Measurements from ENCODE around the gene CLDN17. TPM values are rescaled to one million over a fixed set of nuclear protein-coding genes. Genes with fewer than 3 reads are reported as not detected.

CLDN17 gene
- total RNA-seq, 1 experiment from 2014 or later, result not detected

- no peak within 1 kb of the TSS for H2BK120ac ChIP-seq (ENCODE audit: low read depth, low read length, poor library complexity, severe bottlenecking)
- Mint-ChIP-seq H3K36me3 (ENCODE audit: insufficient read depth in 1 of 3, low read depth in 3 of 3) (no peaks in the 10 kb centered on the region), H3K27me3 (ENCODE audit: low read depth) (no peaks in the 10 kb centered on the region), H3K27ac (no peak within 1 kb of the TSS), H3K9me3 (no peaks in the 10 kb centered on the region; a peak in 1 of 5 replicates), H3K4me1 (no peaks in the 10 kb centered on the region), H3K4me3 (no peak within 1 kb of the TSS)
- H3K9me3 ChIP-seq (ENCODE audit: control insufficient read depth, low read depth, low read length), result no peaks in the 10 kb centered on the region
- WGBS (ENCODE audit: extremely low coverage, insufficient read length, low lambda C conversion rate), result no CpG with 5 or more reads among the region's 5 CpGs
- no peak within 1 kb of the TSS for H3K18ac ChIP-seq (ENCODE audit: insufficient read length, low read depth, low read length)
- no peak within 1 kb of the TSS for H2AFZ ChIP-seq (ENCODE audit: low read length)
- no peaks in the 10 kb centered on the region for H3K23me2 ChIP-seq (ENCODE audit: insufficient read length, low read depth, low read length, poor library complexity, severe bottlenecking)
- no peak within 1 kb of the TSS for H2BK15ac ChIP-seq (ENCODE audit: low read depth, low read length)
- H4K20me1 ChIP-seq (ENCODE audit: control insufficient read depth, insufficient read depth, insufficient read length), result no peaks in the 10 kb centered on the region
- no peaks in the 10 kb centered on the region for H3K27me3 ChIP-seq (ENCODE audit: insufficient read depth, low read length)
- no peak within 1 kb of the TSS for H2BK5ac ChIP-seq (ENCODE audit: insufficient read length, low read length)
- H2BK20ac ChIP-seq (ENCODE audit: low read depth, low read length, poor library complexity, severe bottlenecking), result no peak within 1 kb of the TSS
- H3K79me2 ChIP-seq (ENCODE audit: insufficient read depth, low read length), result no peaks in the 10 kb centered on the region
- H3T11ph ChIP-seq (ENCODE audit: low read length), result no peak within 1 kb of the TSS
- DNase-seq, result no peak
- H4K5ac ChIP-seq (ENCODE audit: insufficient read length, low read depth, low read length), result no peak within 1 kb of the TSS
- H4K91ac ChIP-seq (ENCODE audit: insufficient read length, low read depth, low read length), result no peak within 1 kb of the TSS
- H3K4me2 ChIP-seq (ENCODE audit: insufficient read depth, insufficient read length, low read length), result no peak within 1 kb of the TSS
- H2AK5ac ChIP-seq (ENCODE audit: insufficient read length, low read length), result no peak within 1 kb of the TSS
- H3K4ac ChIP-seq (ENCODE audit: low read depth, low read length), result no peak within 1 kb of the TSS
- no peaks in the 10 kb centered on the region for H3K79me1 ChIP-seq (ENCODE audit: insufficient read depth, low read depth, low read length, poor library complexity, severe bottlenecking)
- H2BK12ac ChIP-seq (ENCODE audit: insufficient read length, low read depth, low read length), result no peak within 1 kb of the TSS
- H3K9ac ChIP-seq (ENCODE audit: extremely low read depth, insufficient read length, low read length), result no peak within 1 kb of the TSS
- TF ChIP-seq, protein P1, sequence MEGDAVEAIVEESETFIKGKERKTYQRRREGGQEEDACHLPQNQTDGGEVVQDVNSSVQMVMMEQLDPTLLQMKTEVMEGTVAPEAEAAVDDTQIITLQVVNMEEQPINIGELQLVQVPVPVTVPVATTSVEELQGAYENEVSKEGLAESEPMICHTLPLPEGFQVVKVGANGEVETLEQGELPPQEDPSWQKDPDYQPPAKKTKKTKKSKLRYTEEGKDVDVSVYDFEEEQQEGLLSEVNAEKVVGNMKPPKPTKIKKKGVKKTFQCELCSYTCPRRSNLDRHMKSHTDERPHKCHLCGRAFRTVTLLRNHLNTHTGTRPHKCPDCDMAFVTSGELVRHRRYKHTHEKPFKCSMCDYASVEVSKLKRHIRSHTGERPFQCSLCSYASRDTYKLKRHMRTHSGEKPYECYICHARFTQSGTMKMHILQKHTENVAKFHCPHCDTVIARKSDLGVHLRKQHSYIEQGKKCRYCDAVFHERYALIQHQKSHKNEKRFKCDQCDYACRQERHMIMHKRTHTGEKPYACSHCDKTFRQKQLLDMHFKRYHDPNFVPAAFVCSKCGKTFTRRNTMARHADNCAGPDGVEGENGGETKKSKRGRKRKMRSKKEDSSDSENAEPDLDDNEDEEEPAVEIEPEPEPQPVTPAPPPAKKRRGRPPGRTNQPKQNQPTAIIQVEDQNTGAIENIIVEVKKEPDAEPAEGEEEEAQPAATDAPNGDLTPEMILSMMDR (conservative IDR thresholded peaks at IDR 0.05), result no peak
- H3K27ac ChIP-seq (ENCODE audit: insufficient read length, low read depth, low read length), result no peak within 1 kb of the TSS
- H3K56ac ChIP-seq (ENCODE audit: insufficient read length, low read depth, low read length), result no peak within 1 kb of the TSS
- H3K14ac ChIP-seq (ENCODE audit: insufficient read depth, low read length), result no peak within 1 kb of the TSS
- H4K8ac ChIP-seq (replicated peaks; ENCODE audit: insufficient read length, low read depth, low read length), result no peak within 1 kb of the TSS
- no peak within 1 kb of the TSS for H3K23ac ChIP-seq (ENCODE audit: insufficient read length, low read depth, low read length)
- H3K4me1 ChIP-seq (ENCODE audit: insufficient read depth, low read length), result no peaks in the 10 kb centered on the region
Measured at GRCh38 chr21:30216041-30216723, 49.6 kb upstream of the CLDN17 start, which contains the start of gene CLDN8. Gene CLDN8 (minus strand): TSS chr21:30216097. CDS start chr21:30215925, 172 bp downstream.

All from H9 (cell line).